ENCODE measurements around the gene CACNA2D2. TPM values are rescaled to one million over a fixed set of nuclear protein-coding genes. Genes with fewer than 3 reads are reported as not detected.

CACNA2D2 gene
- total RNA-seq, 1 experiment from 2014 or later: 27.7 TPM

GRCh38 chr3:50416736-50417636 lies 86.4 kb downstream of the CACNA2D2 start:
- DNase-seq: no peak
- Histone ChIP-seq H3K79me1 (ENCODE audit: insufficient read depth, low read depth, low read length, poor library complexity, severe bottlenecking) (no peaks in the 10 kb centered on the region), H4K8ac (replicated peaks; ENCODE audit: insufficient read length, low read depth, low read length) (no peak overlapping the region), H3K79me2 (ENCODE audit: insufficient read depth, low read length) (no peaks in the 10 kb centered on the region), H2BK12ac (ENCODE audit: insufficient read length, low read depth, low read length) (no peak overlapping the region), H3K9me3 (ENCODE audit: control insufficient read depth, low read depth, low read length) (no peaks in the 10 kb centered on the region), H3K4me1 (ENCODE audit: insufficient read depth, low read length) (0 out of 2 replicates have a peak, but pooled peaks cover 3% of the 10 kb centered on the region), H3K4ac (ENCODE audit: low read depth, low read length) (no peak overlapping the region), H3K23me2 (ENCODE audit: insufficient read length, low read depth, low read length, poor library complexity, severe bottlenecking) (peaks cover 3% of the 10 kb centered on the region), H2AFZ (ENCODE audit: low read length) (no peak overlapping the region), H3K18ac (ENCODE audit: insufficient read length, low read depth, low read length) (no peak overlapping the region), H3K14ac (ENCODE audit: insufficient read depth, low read length) (no peak overlapping the region), H2AK5ac (ENCODE audit: insufficient read length, low read length) (no peak overlapping the region), H2BK15ac (ENCODE audit: low read depth, low read length) (no peak overlapping the region), H4K91ac (ENCODE audit: insufficient read length, low read depth, low read length) (no peak overlapping the region), H3T11ph (ENCODE audit: low read length) (no peak overlapping the region), H3K4me2 (ENCODE audit: insufficient read depth, insufficient read length, low read length) (no peak overlapping the region), H3K9ac (ENCODE audit: extremely low read depth, insufficient read length, low read length) (no peak overlapping the region), H3K27ac (ENCODE audit: insufficient read length, low read depth, low read length) (no peak overlapping the region), H2BK20ac (ENCODE audit: low read depth, low read length, poor library complexity, severe bottlenecking) (no peak overlapping the region), H4K5ac (ENCODE audit: insufficient read length, low read depth, low read length) (no peak overlapping the region), H4K20me1 (ENCODE audit: control insufficient read depth, insufficient read depth, insufficient read length) (no peaks in the 10 kb centered on the region), H3K27me3 (ENCODE audit: insufficient read depth, low read length) (no peaks in the 10 kb centered on the region), H3K56ac (ENCODE audit: insufficient read length, low read depth, low read length) (no peak overlapping the region), H2BK5ac (ENCODE audit: insufficient read length, low read length) (no peak overlapping the region), H3K23ac (ENCODE audit: insufficient read length, low read depth, low read length) (no peak overlapping the region), H2BK120ac (ENCODE audit: low read depth, low read length, poor library complexity, severe bottlenecking) (no peak overlapping the region)
- Mint-ChIP-seq H3K36me3 (ENCODE audit: insufficient read depth in 1 of 3, low read depth in 3 of 3) (peaks cover 0 to 4% (median 2%) of the 10 kb centered on the region in 3 experiments; a peak in 2 of 7 replicates), H3K27ac (peak overlapping the region in 1 of 3 experiments; percentile 22; a peak in 2 of 7 replicates), H3K9me3 (no peaks in the 10 kb centered on the region), H3K4me3 (no peak overlapping the region; a peak in 1 of 5 replicates), H3K4me1 (peaks cover 13 to 25% of the 10 kb centered on the region in 2 experiments), H3K27me3 (ENCODE audit: low read depth) (no peaks in the 10 kb centered on the region; the same call in none of the 2 replicates)
- no peak for TF ChIP-seq CTCF (conservative IDR thresholded peaks at IDR 0.05)
- WGBS (ENCODE audit: extremely low coverage, insufficient read length, low lambda C conversion rate): no CpG with 5 or more reads among the region's 9 CpGs
